Activated CD8-positive, alpha-beta memory T cell treated with anti-CD3 and anti-CD28 coated beads for 4 hours (primary cell): ENCODE measurements around the gene SYTL3.
"Not testable (repeated sequence)": the region's sequence is repeated elsewhere in the genome, so short reads cannot be mapped to it uniquely, and the experiment has no call there.

Experiments
- DNase-seq, 2 donors: peaks; one replicate each; pipeline ENCODE4 v3.0.0-alpha.2; 2020; ENCODE audit warnings: low read depth in 2 of 2

The SYTL3 gene, protein sequence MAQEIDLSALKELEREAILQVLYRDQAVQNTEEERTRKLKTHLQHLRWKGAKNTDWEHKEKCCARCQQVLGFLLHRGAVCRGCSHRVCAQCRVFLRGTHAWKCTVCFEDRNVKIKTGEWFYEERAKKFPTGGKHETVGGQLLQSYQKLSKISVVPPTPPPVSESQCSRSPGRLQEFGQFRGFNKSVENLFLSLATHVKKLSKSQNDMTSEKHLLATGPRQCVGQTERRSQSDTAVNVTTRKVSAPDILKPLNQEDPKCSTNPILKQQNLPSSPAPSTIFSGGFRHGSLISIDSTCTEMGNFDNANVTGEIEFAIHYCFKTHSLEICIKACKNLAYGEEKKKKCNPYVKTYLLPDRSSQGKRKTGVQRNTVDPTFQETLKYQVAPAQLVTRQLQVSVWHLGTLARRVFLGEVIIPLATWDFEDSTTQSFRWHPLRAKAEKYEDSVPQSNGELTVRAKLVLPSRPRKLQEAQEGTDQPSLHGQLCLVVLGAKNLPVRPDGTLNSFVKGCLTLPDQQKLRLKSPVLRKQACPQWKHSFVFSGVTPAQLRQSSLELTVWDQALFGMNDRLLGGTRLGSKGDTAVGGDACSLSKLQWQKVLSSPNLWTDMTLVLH

GRCh38 chr6:158649289-158650143 lies at the start of gene SYTL3:
Gene SYTL3 (plus strand): TSS chr6:158650054. CDS start chr6:158663269, 13,215 bp downstream.
- DNase-seq: peak; percentile 36 to 68

GRCh38 chr6:158603261-158604047 lies 46.4 kb upstream of the SYTL3 start:
- DNase-seq: no peak

GRCh38 chr6:158604048-158604406 lies 45.8 kb upstream of the SYTL3 start:
- DNase-seq: no peak

DNA sequence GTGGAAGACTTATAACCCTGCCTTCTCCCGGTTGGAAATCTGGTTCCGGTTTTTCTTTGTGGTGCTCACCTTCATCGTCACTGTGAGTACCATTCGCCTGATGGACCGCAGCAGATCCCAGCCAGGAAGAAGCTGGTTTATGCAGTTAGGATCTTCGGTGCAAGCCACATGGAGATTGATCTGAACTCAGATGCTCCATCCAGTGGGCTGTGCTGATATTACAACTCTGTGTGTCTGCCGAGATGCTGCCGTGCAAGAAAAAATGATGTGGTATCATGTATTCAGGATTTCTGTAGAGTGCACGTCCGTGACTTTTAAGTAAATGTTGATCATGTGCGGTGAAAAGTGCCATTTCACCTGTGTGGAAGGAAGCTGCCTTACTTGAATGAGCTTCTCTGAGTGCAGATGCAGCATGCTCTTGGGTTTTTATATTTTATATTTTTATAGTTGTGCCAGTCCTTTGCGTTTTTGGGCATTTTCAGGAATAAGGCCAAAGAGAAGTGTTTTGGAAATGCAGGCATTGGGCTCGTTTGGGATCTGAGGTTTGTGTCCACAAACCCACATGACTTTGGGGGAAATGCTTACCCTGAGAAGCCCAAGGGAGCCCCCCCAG lies 44.5 kb upstream of the SYTL3 start:
- peak in 1 of 2 donors; percentile 9 for DNase-seq

DNA sequence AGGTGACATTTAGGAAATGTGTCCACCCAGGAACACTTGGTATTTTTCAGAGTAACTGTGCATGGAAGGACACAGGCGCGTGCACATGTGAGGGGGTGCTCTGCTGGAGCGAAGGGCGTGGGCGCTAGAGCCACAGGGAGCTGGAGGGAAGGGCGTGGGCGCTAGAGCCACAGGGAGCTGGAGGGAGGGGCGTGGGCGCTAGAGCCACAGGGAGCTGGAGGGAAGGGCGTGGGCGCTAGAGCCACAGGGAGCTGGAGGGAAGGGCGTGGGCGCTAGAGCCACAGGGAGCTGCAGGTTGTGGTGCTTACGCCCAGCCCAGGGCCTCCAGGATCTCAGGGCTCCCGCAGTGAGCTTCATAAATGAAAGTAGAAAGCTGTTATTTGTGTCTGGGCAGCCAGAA lies 43.8 kb upstream of the SYTL3 start:
- not testable (repeated sequence) for DNase-seq

GRCh38 chr6:158606935-158607334 lies 42.9 kb upstream of the SYTL3 start:
- no peak for DNase-seq

- no peak for DNase-seq
These were observed 42.3 kb upstream of the SYTL3 start for GRCh38 chr6:158607411-158608170.

- DNase-seq: no peak
These were observed 41.6 kb upstream of the SYTL3 start for GRCh38 chr6:158608221-158608620.

GRCh38 chr6:158609455-158610155 lies 40.2 kb upstream of the SYTL3 start:
- no peak for DNase-seq

DNA sequence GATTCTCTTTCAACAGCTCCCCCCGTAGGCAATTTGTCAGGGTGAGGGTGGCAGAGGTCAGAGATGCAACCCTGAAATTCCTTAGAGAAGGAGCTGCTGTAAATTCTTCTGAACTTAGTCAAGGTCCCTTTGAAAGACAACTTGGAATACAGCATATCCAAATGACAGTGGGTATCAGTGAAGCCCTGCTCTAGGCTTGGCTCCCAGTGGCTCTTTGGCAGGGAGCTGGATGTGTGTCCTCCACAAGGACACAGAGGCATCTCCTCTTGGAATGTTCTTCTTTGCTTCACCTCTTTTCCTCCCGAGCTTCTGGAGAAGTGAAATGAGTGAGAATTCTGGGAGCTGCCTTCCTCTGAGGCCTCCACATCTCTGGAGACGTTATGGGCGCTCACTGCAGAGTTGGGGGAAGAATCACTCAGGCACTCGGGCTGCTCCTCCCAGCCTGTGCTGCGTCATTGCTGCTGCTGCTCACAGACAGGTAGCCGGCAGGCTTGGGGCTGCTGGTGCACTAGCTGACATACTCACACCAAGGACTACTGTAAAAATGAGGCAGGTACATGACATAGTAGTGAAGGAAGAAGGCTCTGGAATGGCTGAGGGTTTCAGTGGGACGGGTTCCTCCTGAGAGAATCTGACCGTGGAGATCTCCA lies 39.4 kb upstream of the SYTL3 start:
- no peak for DNase-seq

GRCh38 chr6:158611039-158611438 lies 38.8 kb upstream of the SYTL3 start:
- DNase-seq: no peak

DNA sequence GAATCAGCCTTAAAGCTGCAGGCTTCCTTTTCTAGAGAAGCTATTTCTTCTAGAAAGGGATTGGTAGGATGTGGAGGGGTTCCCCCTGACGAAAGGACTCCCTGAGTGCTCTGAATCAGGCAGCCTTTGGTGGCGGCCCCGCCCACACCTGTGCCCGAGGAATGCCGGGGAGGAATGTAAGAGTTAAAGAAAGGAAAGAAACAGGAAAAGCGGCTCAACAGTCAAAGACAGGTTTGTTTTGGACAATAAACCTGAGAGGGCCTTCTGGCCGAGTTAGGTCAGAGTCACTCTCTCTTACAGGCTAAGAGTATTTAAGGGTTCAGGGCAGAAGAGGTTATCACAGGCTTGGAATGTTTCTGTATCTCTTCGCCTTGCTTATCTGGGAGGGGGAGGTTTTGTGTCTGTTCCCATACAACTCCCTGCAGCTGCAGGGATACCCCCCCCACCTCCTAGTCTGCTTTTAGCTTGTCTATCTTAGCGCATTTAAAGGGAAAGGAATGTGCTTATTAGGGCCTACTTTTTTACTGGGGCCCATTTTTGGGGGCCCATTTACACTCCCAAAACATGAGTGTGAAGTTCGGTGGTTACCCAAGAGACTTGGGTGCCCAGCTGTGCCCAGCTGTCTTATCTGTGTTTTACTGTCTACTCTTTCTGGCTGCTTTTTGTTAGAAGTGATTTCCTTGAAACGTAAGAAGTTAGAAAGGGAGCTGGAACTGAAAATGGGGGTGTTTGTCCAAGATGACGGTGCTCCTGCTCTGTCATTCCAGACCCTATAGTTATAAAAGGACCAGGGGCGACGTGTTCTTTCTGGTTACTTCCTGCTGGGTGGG lies 38.1 kb upstream of the SYTL3 start:
- no peak for DNase-seq

DNA sequence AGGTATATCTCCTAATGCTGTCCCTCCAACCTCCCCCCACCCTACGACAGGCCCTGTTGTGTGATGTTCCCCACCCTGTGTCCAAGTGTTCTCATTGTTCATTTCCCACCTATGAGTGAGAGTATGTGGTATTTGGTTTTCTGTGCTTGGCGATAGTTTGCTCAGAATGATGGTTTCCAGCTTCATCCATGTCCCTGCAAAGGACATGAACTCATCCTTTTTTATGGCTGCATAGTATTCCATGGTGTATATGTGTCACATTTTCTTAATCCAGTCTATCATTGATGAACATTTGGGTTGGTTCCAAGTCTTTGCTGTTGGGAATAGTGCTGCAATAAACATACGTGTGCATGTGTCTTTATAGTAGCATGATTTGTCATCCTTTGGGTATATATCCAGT lies 35.2 kb upstream of the SYTL3 start:
- DNase-seq: not testable (repeated sequence)

GRCh38 chr6:158618289-158618688 lies 31.6 kb upstream of the SYTL3 start:
- not testable (repeated sequence) for DNase-seq

- no peak for DNase-seq
These were observed 29.7 kb upstream of the SYTL3 start for GRCh38 chr6:158619922-158620801.

- no peak for DNase-seq
These were observed 28.7 kb upstream of the SYTL3 start for GRCh38 chr6:158620963-158621693.
